SU-DHL-6 (cell line): ENCODE data around the gene SH2D3A.

Experiments
- H2AFZ ChIP-seq: fragments of 200-600 bp; sonication (generic); 2 replicates; pipeline ENCODE4 v1.6.1; 2014; ENCODE audit warnings: low read depth, mild to moderate bottlenecking, moderate library complexity, mixed read lengths, antibody characterized with exemption, low read length; ENCODE audit not compliant: severe bottlenecking
- H3F3A ChIP-seq: fragments of 200-600 bp; shearing (Covaris generic); 2 replicates; pipeline ENCODE4 v1.6.0; 2016; ENCODE audit warnings: antibody characterized with exemption, mild to moderate bottlenecking; ENCODE audit not compliant: insufficient read depth
- H3K27ac ChIP-seq: fragments of 200-600 bp; sonication (generic); 2 replicates; pipeline ENCODE4 v1.5.1; 2016; ENCODE audit warnings: low read depth, mild to moderate bottlenecking, low read length, moderate library complexity, mixed read lengths
- H3K27me3 ChIP-seq: fragments of 200-600 bp; sonication (generic), shearing (Covaris generic); 2 replicates; pipeline ENCODE4 v1.6.0; 2014; ENCODE audit warnings: mild to moderate bottlenecking, low read length
- H3K36me3 ChIP-seq: fragments of 200-600 bp; sonication (generic); 2 replicates; pipeline ENCODE4 v1.6.1; 2014; ENCODE audit warnings: mild to moderate bottlenecking, low read length, mixed read lengths
- H3K4me2 ChIP-seq: fragments of 300-600, 200-600 bp; shearing (Covaris generic), sonication (generic); 2 replicates; pipeline ENCODE4 v1.6.0; 2014; ENCODE audit warnings: low read length, low read depth, mild to moderate bottlenecking; ENCODE audit not compliant: poor library complexity, severe bottlenecking
- H3K4me3 ChIP-seq: fragments of 200-600 bp; sonication (generic); 2 replicates; pipeline ENCODE4 v1.5.1; 2014; ENCODE audit warnings: antibody characterized with exemption, low read length, mild to moderate bottlenecking, mixed read lengths; ENCODE audit not compliant: insufficient read depth, poor library complexity, severe bottlenecking
- H3K79me2 ChIP-seq: fragments of 200-600 bp; sonication (generic); 2 replicates; pipeline ENCODE4 v1.6.1; 2014; ENCODE audit warnings: mild to moderate bottlenecking, low read length, moderate library complexity; ENCODE audit not compliant: insufficient read depth
- H3K9ac ChIP-seq: fragments of 200-600 bp; sonication (generic); 2 replicates; pipeline ENCODE4 v1.7.0; 2014; ENCODE audit warnings: mild to moderate bottlenecking, low read length
- H3K9me2 ChIP-seq: fragments of 200-600 bp; sonication (generic); replicated peaks from 2 replicates; pipeline ENCODE4 v1.6.1; 2014; ENCODE audit warnings: low read length; ENCODE audit not compliant: insufficient read depth
- H3K9me3 ChIP-seq: fragments of 200-600 bp; sonication (generic); 2 replicates; pipeline ENCODE4 v1.6.1; 2014; ENCODE audit warnings: low read length, mixed read lengths; ENCODE audit not compliant: insufficient read depth
- H4K20me1 ChIP-seq: fragments of 200-600 bp; sonication (generic); 2 replicates; pipeline ENCODE4 v1.6.1; 2014; ENCODE audit warnings: low read depth, mild to moderate bottlenecking, antibody characterized with exemption, low read length, moderate library complexity, mixed read lengths
- EZH2phosphoT487 ChIP-seq: fragments of 200-600 bp; sonication (generic), shearing (Covaris generic); conservative IDR thresholded peaks from 2 replicates; pipeline ENCODE4 v1.6.1; 2018; ENCODE audit warnings: mild to moderate bottlenecking, antibody characterized with exemption, low read length, moderate library complexity, mixed read lengths
- TF ChIP-seq, protein P1 (sequence below): fragments of 200-600 bp; sonication (generic); IDR thresholded peaks from one replicate; pipeline ENCODE4 v1.5.1; 2017; ENCODE audit warnings: antibody characterized with exemption, mild to moderate bottlenecking, low read length, moderate library complexity; ENCODE audit not compliant: insufficient read depth, poor library complexity, severe bottlenecking

Gene SH2D3A

DNA sequence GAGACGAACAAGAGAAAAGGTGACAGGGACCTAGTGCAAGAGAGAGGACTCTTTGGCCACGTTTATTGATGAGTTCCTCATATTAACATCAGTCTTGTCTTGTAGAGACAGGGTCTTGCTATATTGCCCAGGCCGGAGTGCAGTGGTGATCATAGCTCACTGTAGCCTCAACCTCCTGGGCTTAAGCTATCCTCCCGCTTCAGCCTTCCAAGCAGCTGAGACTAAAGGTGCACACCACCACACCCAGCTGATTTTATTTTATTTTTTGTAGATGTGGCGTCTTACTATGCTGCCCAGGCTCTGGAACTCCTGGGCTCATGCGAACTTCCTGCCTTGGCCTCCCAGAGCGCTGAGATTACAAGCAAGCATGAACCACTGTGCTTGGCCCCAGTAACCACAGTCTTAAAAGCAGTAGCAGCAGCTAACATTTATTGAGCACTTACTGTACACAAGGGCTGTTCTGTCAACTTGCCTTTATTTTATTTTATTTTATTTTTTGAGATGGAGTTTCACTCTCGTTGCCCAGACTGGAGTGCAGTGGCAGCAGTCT lies 1.1 kb upstream of the SH2D3A start:
- Histone ChIP-seq H3K4me2 (peak overlapping the region; percentile 84), H3K9me2 (no peaks in the 10 kb centered on the region), H4K20me1 (no peaks in the 10 kb centered on the region), H3K9ac (peak overlapping the region; percentile 59; the same call in 1 of the 2 replicates), H3K27me3 (no peaks in the 10 kb centered on the region), H2AFZ (peak overlapping the region; percentile 78), H3F3A (peaks cover 15% of the 10 kb centered on the region), H3K4me3 (peak overlapping the region; percentile 69), H3K79me2 (peaks cover 17% of the 10 kb centered on the region), H3K36me3 (no peaks in the 10 kb centered on the region), H3K9me3 (no peaks in the 10 kb centered on the region), H3K27ac (peak overlapping the region; percentile 51)
- TF ChIP-seq, protein P1, sequence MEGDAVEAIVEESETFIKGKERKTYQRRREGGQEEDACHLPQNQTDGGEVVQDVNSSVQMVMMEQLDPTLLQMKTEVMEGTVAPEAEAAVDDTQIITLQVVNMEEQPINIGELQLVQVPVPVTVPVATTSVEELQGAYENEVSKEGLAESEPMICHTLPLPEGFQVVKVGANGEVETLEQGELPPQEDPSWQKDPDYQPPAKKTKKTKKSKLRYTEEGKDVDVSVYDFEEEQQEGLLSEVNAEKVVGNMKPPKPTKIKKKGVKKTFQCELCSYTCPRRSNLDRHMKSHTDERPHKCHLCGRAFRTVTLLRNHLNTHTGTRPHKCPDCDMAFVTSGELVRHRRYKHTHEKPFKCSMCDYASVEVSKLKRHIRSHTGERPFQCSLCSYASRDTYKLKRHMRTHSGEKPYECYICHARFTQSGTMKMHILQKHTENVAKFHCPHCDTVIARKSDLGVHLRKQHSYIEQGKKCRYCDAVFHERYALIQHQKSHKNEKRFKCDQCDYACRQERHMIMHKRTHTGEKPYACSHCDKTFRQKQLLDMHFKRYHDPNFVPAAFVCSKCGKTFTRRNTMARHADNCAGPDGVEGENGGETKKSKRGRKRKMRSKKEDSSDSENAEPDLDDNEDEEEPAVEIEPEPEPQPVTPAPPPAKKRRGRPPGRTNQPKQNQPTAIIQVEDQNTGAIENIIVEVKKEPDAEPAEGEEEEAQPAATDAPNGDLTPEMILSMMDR, result no peak
- TF ChIP-seq EZH2phosphoT487, result no peak

DNA sequence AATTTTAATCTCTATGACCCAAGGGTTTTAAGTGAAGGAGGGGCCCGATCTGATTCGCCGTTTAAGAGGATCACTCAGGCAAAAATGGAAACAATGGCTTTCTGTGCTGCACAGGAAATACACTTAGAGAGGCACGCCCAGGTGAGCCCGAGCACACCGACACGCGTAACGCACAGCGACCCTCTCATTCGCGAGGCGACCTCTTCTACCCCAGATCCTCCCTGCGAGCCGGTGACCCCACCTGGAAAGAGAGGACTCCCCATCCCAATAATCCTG lies 216 bp downstream of the SH2D3A start:
- H3K36me3 ChIP-seq, result no peaks in the 10 kb centered on the region
- H3K27me3 ChIP-seq, result no peaks in the 10 kb centered on the region
- H3K9ac ChIP-seq, result peak overlapping the region; percentile 59
- H3K4me2 ChIP-seq, result peak overlapping the region; percentile 84
- peak overlapping the region; percentile 48 for H3K27ac ChIP-seq
- H2AFZ ChIP-seq, result peak overlapping the region; percentile 78
- no peak for TF ChIP-seq EZH2phosphoT487
- TF ChIP-seq, protein P1, result no peak
- no peaks in the 10 kb centered on the region for H3K9me2 ChIP-seq
- peaks cover 11% of the 10 kb centered on the region for H3F3A ChIP-seq
- peaks cover 9% of the 10 kb centered on the region; the same call in 1 of the 2 replicates for H3K79me2 ChIP-seq
- no peaks in the 10 kb centered on the region for H4K20me1 ChIP-seq
- peak overlapping the region; percentile 69 for H3K4me3 ChIP-seq
- no peaks in the 10 kb centered on the region for H3K9me3 ChIP-seq

DNA sequence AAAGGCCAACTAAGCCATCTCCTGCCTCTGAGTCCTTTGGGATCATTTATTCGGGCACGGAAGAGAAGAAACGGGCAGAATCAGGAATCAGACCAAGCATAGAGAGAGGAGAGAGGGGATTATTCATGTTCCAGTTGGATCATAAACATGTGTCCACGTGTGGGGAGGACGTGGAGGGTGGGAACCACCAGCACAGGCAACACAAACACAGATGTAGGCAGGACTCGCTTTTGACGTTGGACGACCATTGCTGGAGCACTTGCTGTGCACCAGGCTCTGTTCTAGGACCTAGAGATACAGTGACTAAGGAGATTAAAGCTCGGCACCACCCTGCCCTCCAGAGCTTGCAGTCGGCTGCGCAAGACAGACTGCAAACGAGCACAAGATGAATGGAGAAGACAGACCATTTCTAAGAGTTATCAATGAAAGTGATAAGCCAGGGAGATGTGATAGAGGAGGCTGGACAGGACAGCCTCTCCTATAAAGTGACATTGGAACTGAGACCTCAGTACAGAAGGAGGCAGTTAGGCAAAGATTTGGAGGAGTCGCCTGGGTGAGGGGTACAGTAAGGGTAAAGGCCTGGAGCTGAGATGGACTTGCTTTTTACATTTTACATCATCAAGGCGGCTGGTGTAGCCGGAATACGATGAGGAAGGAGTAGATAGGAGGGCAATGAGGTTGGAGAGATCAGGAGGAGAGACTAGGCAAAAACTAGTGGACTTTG lies 716 bp downstream of the SH2D3A start:
- Histone ChIP-seq H3K79me2 (peaks cover 9% of the 10 kb centered on the region; the same call in 1 of the 2 replicates), H3K27ac (peak overlapping the region; percentile 48), H3K36me3 (no peaks in the 10 kb centered on the region), H3K9me3 (no peaks in the 10 kb centered on the region), H3K4me3 (peak overlapping the region; percentile 69), H2AFZ (peak overlapping the region; percentile 78), H3K27me3 (no peaks in the 10 kb centered on the region), H3K9ac (peak overlapping the region; percentile 59), H3F3A (peaks cover 11% of the 10 kb centered on the region), H4K20me1 (no peaks in the 10 kb centered on the region), H3K9me2 (no peaks in the 10 kb centered on the region), H3K4me2 (peak overlapping the region; percentile 84)
- TF ChIP-seq EZH2phosphoT487, result no peak
- TF ChIP-seq, protein P1, result no peak
